WERI-Rb-1 (cell line): Measurements from ENCODE around the gene NEB.
"Not testable (repeated sequence)": the region's sequence is repeated elsewhere in the genome, so short reads cannot be mapped to it uniquely, and the experiment has no call there.

Experiments used
- DNase-seq: peaks from one replicate; pipeline ENCODE4 v3.0.0-alpha.2; 2020
- H3K27ac ChIP-seq: fragments of 250-450 bp; sonication (Bioruptor Pico); 2 replicates; pipeline ENCODE4 v1.5.1; 2020; ENCODE audit warnings: mild to moderate bottlenecking, moderate library complexity
- H3K27me3 ChIP-seq: fragments of 250-450 bp; sonication (Bioruptor Pico); 2 replicates; pipeline ENCODE4 v1.5.1; 2021; ENCODE audit warnings: mild to moderate bottlenecking, low read depth, moderate library complexity; ENCODE audit not compliant: insufficient read depth, severe bottlenecking
- H3K36me3 ChIP-seq: fragments of 250-450 bp; sonication (Bioruptor Pico); 2 replicates; pipeline ENCODE4 v1.5.1; 2020; ENCODE audit warnings: mild to moderate bottlenecking, moderate library complexity
- H3K4me3 ChIP-seq: 2 replicates; pipeline ENCODE4 v1.5.1; 2011; ENCODE audit warnings: low read depth, mild to moderate bottlenecking, control low read depth, low read length
- H3K9me3 ChIP-seq: fragments of 250-450 bp; sonication (Bioruptor Pico); 2 replicates; pipeline ENCODE4 v1.5.1; 2021; ENCODE audit warnings: mild to moderate bottlenecking, moderate library complexity; ENCODE audit not compliant: severe bottlenecking
- CTCF ChIP-seq: IDR thresholded peaks from 2 replicates; pipeline ENCODE4 v1.5.1; 2011; ENCODE audit warnings: low read depth, mild to moderate bottlenecking, control low read depth, inconsistent platforms, low read length

NEB gene

DNA sequence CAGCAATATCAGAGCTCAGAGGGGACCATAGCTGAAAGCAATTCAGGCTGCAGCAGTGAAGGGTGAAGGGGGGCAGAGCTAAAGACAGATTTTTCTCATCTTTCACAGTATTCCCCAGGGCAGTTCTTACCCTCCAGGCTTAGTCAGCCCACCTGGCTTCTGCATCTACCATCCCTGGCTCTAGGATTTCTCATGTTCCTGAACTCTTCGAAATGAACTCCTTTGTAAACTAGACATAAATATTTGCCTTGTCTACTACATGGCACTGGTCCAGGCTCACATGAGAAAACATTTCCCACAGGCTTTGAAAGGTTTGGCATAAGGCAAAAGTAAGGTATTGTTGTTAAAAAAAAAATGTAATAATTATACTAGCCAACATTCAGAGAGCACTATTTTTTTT, 23.6 kb upstream of the NEB start:
- DNase-seq, result no peak
- no peak overlapping the region for H3K4me3 ChIP-seq
- H3K36me3 ChIP-seq, result no peaks in the 10 kb centered on the region
- TF ChIP-seq CTCF, result no peak
- no peaks in the 10 kb centered on the region for H3K27me3 ChIP-seq
- H3K9me3 ChIP-seq, result no peaks in the 10 kb centered on the region
- no peak overlapping the region for H3K27ac ChIP-seq

DNA sequence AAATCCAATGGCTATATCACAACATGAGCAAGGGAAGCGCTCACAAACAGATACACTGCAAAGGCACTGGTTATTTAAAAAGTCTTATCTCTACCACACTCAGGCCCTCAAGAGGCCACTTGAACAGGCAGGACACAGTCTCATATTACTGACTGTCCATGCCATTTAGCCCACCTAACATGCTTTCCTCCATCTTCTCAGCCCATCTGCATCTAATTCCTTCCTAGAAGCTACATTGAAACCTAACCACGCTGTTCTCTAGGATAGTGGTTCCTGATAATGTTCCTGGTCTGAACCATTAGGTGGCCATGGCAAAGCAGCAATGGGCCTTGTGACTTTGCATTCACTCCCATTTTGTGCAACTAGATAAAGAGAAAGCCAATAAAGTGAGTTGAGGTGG, 22.5 kb upstream of the NEB start:
- no peak overlapping the region for H3K27ac ChIP-seq
- H3K4me3 ChIP-seq, result no peak overlapping the region
- no peak for TF ChIP-seq CTCF
- no peaks in the 10 kb centered on the region for H3K27me3 ChIP-seq
- no peaks in the 10 kb centered on the region for H3K9me3 ChIP-seq
- H3K36me3 ChIP-seq, result no peaks in the 10 kb centered on the region
- no peak for DNase-seq

GRCh38 chr2:151754253-151754897, 20.1 kb upstream of the NEB start:
- TF ChIP-seq CTCF, result no peak
- Histone ChIP-seq H3K4me3 (no peak overlapping the region), H3K27ac (no peak overlapping the region), H3K36me3 (no peaks in the 10 kb centered on the region), H3K9me3 (no peaks in the 10 kb centered on the region), H3K27me3 (no peaks in the 10 kb centered on the region)
- no peak for DNase-seq

DNA sequence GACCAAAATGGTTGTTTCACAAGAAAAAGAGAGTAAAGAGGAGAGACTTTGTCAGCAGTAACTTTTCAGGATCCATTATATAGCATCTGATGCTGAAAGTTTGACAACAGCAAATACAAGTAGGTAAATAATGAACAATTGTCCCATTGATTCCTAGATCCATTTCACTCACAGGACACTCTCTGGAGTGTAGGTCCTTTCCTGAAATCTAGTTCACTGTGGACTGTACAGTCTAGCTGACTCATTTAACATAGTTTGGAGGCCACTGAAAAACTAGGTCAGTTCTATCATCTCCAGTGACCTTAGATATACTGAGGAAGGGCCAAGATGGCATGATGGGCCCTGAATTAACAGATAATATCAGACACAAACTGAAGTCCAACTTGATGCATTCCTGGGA, 19.3 kb upstream of the NEB start:
- H3K4me3 ChIP-seq, result no peak overlapping the region
- no peak overlapping the region for H3K27ac ChIP-seq
- H3K27me3 ChIP-seq, result no peaks in the 10 kb centered on the region
- H3K9me3 ChIP-seq, result no peaks in the 10 kb centered on the region
- H3K36me3 ChIP-seq, result no peaks in the 10 kb centered on the region
- TF ChIP-seq CTCF, result no peak
- no peak for DNase-seq

DNA sequence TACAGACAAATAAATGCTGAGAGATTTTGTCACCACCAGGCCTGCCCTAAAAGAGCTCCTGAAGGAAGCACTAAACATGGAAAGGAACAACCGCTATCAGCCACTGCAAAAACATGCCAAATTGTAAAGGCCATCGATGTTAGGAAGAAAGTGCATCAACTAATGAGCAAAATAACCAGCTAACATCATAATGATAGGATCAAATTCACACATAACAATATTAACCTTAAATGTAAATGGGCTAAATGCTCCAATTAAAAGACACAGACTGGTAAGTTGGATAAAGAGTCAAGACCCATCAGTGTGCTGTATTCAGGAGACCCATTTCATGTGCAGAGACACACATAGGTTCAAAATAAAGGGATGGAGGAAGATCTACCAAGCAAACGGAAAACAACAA, 11.0 kb upstream of the NEB start:
- H3K27ac ChIP-seq, H3K9me3 ChIP-seq, H3K4me3 ChIP-seq, H3K36me3 ChIP-seq, H3K27me3 ChIP-seq, DNase-seq: not testable (repeated sequence)

GRCh38 chr2:151730262-151730975, 3.9 kb downstream of the NEB start:
- H3K36me3 ChIP-seq, result no peaks in the 10 kb centered on the region

More at GRCh38 chr2:151730262-151730975, 3.9 kb downstream of the NEB start:
- H3K4me3 ChIP-seq, result no peak overlapping the region
- no peaks in the 10 kb centered on the region for H3K9me3 ChIP-seq
- no peak for TF ChIP-seq CTCF
- DNase-seq, result no peak
- H3K27ac ChIP-seq, result no peak overlapping the region
- no peaks in the 10 kb centered on the region for H3K27me3 ChIP-seq
